HG03025 (cell line): ENCODE results near the gene NOX4.
"Not testable (repeated sequence)": the region's sequence is repeated elsewhere in the genome, so short reads cannot be mapped to it uniquely, and the experiment has no call there.

Experiments used
- ATAC-seq: cut with Tn5 transposase; IDR thresholded peaks from one replicate; pipeline ENCODE4 v1.9.1; 2021; ENCODE audit warnings: mild to moderate bottlenecking, moderate library complexity; ENCODE audit not compliant: unreplicated experiment, low FRiP score

NOX4 gene

GRCh38 chr11:89321401-89321800 lies 169.8 kb downstream of the NOX4 start:
- ATAC-seq = no peak

GRCh38 chr11:89310607-89311006 lies 180.6 kb downstream of the NOX4 start:
- not testable (repeated sequence) for ATAC-seq

- not testable (repeated sequence) for ATAC-seq
Observed at GRCh38 chr11:89309321-89309985, 181.7 kb downstream of the NOX4 start.

GRCh38 chr11:89308272-89308671 lies 182.9 kb downstream of the NOX4 start:
- not testable (repeated sequence) for ATAC-seq

- ATAC-seq = not testable (repeated sequence)
Observed at GRCh38 chr11:89303029-89303428, 188.1 kb downstream of the NOX4 start.

GRCh38 chr11:89295023-89295422 lies 196.2 kb downstream of the NOX4 start:
- ATAC-seq = not testable (repeated sequence)

GRCh38 chr11:89293965-89294679 lies 197.1 kb downstream of the NOX4 start:
- ATAC-seq = no peak

- ATAC-seq = not testable (repeated sequence)
Observed at GRCh38 chr11:89288004-89288403, 203.2 kb downstream of the NOX4 start.

- ATAC-seq = not testable (repeated sequence)
Observed at GRCh38 chr11:89286601-89287000, 204.6 kb downstream of the NOX4 start.

- ATAC-seq = not testable (repeated sequence)
Observed at GRCh38 chr11:89281032-89281677, 210.0 kb downstream of the NOX4 start.

GRCh38 chr11:89279176-89279575 lies 212.0 kb downstream of the NOX4 start:
- no peak for ATAC-seq

- no peak for ATAC-seq
Observed at GRCh38 chr11:89275966-89276365, 215.2 kb downstream of the NOX4 start.
